Neural crest cell (in vitro differentiated cells): ENCODE data around the gene KRT83. TPM values are rescaled to one million over a fixed set of nuclear protein-coding genes. Genes with fewer than 3 reads are reported as not detected.

Experiments
- DNase-seq: peaks from one replicate; pipeline ENCODE4 v3.0.0; 2021; ENCODE audit warnings: low read depth, mixed read lengths, low spot score
- H3K27ac Mint-ChIP-seq: one replicate; pipeline ENCODE4 v1.8.0; 2021; ENCODE audit warnings: mild to moderate bottlenecking, mixed read lengths; ENCODE audit not compliant: unreplicated experiment
- H3K27me3 Mint-ChIP-seq: 2 replicates; pipeline ENCODE4 v1.8.0; 2021; ENCODE audit warnings: low read depth, mild to moderate bottlenecking, mixed read lengths
- H3K36me3 Mint-ChIP-seq: 2 replicates; pipeline ENCODE4 v1.8.0; 2021; ENCODE audit warnings: low read depth, mild to moderate bottlenecking, mixed read lengths
- H3K4me1 Mint-ChIP-seq: 2 replicates; pipeline ENCODE4 v1.8.0; 2021; ENCODE audit warnings: mixed read lengths
- H3K4me3 Mint-ChIP-seq: one replicate; pipeline ENCODE4 v1.8.0; 2021; ENCODE audit warnings: mild to moderate bottlenecking, mixed read lengths
- H3K9me3 Mint-ChIP-seq: 2 replicates; pipeline ENCODE4 v1.8.0; 2021; ENCODE audit warnings: mixed read lengths
- CTCF ChIP-seq: fragments of 200-600 bp; sonication (generic); conservative IDR thresholded peaks from 2 replicates; pipeline ENCODE4 v1.5.0; 2021; ENCODE audit warnings: antibody characterized with exemption, mild to moderate bottlenecking
- total RNA-seq: library from RNA; stranded (reverse); gene quantifications from 2 replicates; pipeline ENCODE4 v1.2.1, GENCODE V29; 2021

KRT83 gene
- total RNA-seq, 1 donor from 2014 or later = not detected

GRCh38 chr12:52361553-52361952, 40.4 kb upstream of the KRT83 start:
- no peak overlapping the region for H3K4me3 Mint-ChIP-seq
- DNase-seq = no peak
- H3K4me1 Mint-ChIP-seq = no peaks in the 10 kb centered on the region
- no peak for TF ChIP-seq CTCF
- H3K9me3 Mint-ChIP-seq = no peaks in the 10 kb centered on the region
- H3K27me3 Mint-ChIP-seq = no peaks in the 10 kb centered on the region
- H3K27ac Mint-ChIP-seq = peak overlapping the region; percentile 8
- no peaks in the 10 kb centered on the region for H3K36me3 Mint-ChIP-seq

DNA sequence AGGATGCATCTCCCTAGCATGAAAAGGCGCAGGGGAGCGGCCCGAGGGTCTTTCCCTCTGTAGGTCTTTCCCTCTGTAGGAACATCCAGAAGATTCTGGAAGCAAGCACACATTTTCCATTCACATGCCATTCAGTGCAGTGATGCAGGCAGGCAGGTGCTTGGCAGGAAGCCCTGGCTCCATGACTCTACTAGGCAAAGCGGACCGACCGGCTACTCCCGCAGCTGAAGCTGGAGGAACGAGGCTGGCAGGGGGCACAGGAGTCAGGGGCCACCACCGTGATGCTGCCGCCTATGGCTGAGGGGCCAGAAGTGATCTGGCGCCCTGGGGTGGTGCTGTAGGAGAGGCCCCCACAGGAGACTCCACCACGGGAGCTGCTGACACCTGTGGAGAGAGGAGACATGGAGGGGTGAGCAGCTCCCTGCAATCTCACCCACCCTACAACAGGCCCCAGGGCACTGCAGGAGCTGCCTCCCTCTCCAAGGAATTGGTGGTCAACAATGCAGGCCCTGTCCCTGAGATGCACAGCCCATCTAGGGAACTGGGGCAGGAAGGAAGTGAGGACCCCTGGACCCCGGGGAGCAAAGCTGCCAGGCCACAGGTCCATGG, 39.6 kb upstream of the KRT83 start:
- Mint-ChIP-seq H3K36me3 (no peaks in the 10 kb centered on the region), H3K27me3 (no peaks in the 10 kb centered on the region), H3K4me3 (no peak overlapping the region), H3K9me3 (no peaks in the 10 kb centered on the region), H3K4me1 (no peaks in the 10 kb centered on the region), H3K27ac (no peak overlapping the region)
- TF ChIP-seq CTCF = no peak
- no peak for DNase-seq

GRCh38 chr12:52360106-52360662, 39.0 kb upstream of the KRT83 start:
- Mint-ChIP-seq H3K4me3 (no peak overlapping the region), H3K4me1 (no peaks in the 10 kb centered on the region), H3K27ac (peak overlapping the region; percentile 27), H3K36me3 (no peaks in the 10 kb centered on the region), H3K9me3 (no peaks in the 10 kb centered on the region), H3K27me3 (no peaks in the 10 kb centered on the region)
- TF ChIP-seq CTCF = no peak
- DNase-seq = no peak

GRCh38 chr12:52359621-52360061, 38.4 kb upstream of the KRT83 start:
- Mint-ChIP-seq H3K27ac (peak overlapping the region; percentile 73), H3K36me3 (no peaks in the 10 kb centered on the region)
- TF ChIP-seq CTCF = no peak

GRCh38 chr12:52358575-52359350, 37.6 kb upstream of the KRT83 start:
- no peak for DNase-seq
- Mint-ChIP-seq H3K36me3 (no peaks in the 10 kb centered on the region), H3K4me1 (no peaks in the 10 kb centered on the region), H3K27me3 (peaks cover 6% of the 10 kb centered on the region), H3K9me3 (no peaks in the 10 kb centered on the region), H3K27ac (no peak overlapping the region), H3K4me3 (no peak overlapping the region)
- TF ChIP-seq CTCF = no peak

More at GRCh38 chr12:52359621-52360061, 38.4 kb upstream of the KRT83 start:
- H3K27me3 Mint-ChIP-seq = no peaks in the 10 kb centered on the region
- H3K9me3 Mint-ChIP-seq = no peaks in the 10 kb centered on the region
- no peak for DNase-seq
- H3K4me3 Mint-ChIP-seq = no peak overlapping the region
- no peaks in the 10 kb centered on the region for H3K4me1 Mint-ChIP-seq
